ENCODE results near the gene EPC2. TPM values are rescaled to one million over a fixed set of nuclear protein-coding genes. Genes with fewer than 3 reads are reported as not detected.

EPC2 gene, protein sequence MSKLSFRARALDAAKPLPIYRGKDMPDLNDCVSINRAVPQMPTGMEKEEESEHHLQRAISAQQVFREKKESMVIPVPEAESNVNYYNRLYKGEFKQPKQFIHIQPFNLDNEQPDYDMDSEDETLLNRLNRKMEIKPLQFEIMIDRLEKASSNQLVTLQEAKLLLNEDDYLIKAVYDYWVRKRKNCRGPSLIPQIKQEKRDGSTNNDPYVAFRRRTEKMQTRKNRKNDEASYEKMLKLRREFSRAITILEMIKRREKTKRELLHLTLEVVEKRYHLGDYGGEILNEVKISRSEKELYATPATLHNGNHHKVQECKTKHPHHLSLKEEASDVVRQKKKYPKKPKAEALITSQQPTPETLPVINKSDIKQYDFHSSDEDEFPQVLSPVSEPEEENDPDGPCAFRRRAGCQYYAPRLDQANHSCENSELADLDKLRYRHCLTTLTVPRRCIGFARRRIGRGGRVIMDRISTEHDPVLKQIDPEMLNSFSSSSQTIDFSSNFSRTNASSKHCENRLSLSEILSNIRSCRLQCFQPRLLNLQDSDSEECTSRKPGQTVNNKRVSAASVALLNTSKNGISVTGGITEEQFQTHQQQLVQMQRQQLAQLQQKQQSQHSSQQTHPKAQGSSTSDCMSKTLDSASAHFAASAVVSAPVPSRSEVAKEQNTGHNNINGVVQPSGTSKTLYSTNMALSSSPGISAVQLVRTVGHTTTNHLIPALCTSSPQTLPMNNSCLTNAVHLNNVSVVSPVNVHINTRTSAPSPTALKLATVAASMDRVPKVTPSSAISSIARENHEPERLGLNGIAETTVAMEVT
- 36.2 and 36.9 TPM in 2 replicates for total RNA-seq

DNA sequence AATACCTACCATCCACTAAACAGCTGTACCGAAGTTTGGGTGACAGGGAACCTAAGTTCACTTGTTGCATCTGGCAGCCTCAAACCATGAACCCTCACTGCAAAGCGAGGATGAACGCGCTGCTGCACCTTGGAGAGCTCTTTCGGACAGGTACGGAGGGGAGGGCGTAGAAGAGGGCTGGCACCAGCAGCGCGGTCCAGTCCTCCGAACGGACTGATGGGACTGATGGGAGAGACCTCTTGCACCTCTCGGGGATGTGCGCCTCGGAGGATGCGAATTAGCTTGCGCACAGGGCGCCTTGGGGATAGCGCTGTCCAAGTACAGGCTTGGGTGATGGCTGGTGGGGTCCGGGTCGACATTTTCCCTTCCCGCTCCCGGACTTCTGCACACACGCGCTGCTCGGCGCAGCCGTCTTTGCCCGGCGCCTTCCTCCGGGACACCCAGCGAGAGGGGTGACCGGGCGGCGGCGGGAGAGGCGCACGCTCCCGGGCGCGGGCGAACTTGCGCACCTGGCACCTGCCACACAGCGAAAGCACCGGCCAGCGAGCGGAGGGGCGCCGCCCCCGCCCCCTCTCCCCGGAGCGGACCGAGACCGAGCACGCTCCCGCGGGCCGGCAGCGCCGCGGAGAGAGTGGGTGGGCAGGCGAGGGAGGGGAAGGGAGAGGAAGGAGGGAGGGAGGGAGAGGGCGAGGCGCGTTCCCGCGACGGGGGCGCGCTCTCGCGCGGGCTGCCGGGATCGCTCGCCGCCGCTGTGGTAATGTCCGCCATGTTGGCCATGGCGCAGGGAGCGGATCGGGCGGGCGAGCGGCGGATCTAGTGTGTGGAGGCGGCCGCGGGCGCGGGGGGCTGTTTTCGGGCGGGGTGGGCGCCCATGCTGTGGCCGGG, at the start of gene EPC2:
Gene EPC2 (plus strand): TSS at position 754 of the 885 bp plus-strand sequence. CDS start 267 bp downstream, outside the sequence.
- H3K27ac Mint-ChIP-seq: peak within 1 kb of the TSS; percentile 97
- peak within 1 kb of the TSS; percentile 94 for H3K4me3 Mint-ChIP-seq
- H3K27me3 Mint-ChIP-seq (ENCODE audit: insufficient read depth): peaks cover 11% of the 10 kb centered on the region
- peaks cover 28% of the 10 kb centered on the region for H3K4me1 Mint-ChIP-seq (ENCODE audit: low read depth)
- H3K36me3 Mint-ChIP-seq (ENCODE audit: low read depth): peaks cover 10% of the 10 kb centered on the region
- DNase-seq (ENCODE audit: low spot score): peak; percentile 84
- intact Hi-C loops (cut with micrococcal nuclease): loop anchor here (1.0 to 10.0 kb wide), 8 partner anchors 41 to 1349 kb away; no protein-coding TSS in a partner anchor
- no peaks in the 10 kb centered on the region for H3K9me3 Mint-ChIP-seq

DNA sequence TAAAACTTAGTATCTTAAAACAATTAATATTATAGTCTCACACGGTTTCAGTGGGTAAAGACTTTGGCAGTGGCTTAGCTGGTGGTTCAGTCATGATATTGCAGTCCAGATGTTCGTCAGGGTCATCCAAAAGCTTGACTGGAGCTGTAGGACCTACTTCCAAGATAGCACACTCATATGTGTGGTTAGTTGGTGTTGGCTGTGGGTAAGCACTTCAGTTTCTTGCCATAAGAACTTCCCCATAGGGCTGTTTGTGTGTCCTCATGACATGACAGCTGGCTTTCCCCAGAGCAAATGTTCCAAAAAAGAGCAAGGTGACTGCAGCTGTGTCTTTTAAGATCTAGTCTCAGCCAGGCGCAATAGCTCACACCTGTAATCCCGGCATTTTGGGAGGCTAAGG, 48.5 kb upstream of the EPC2 start:
- H3K4me3 Mint-ChIP-seq: no peak overlapping the region

DNA sequence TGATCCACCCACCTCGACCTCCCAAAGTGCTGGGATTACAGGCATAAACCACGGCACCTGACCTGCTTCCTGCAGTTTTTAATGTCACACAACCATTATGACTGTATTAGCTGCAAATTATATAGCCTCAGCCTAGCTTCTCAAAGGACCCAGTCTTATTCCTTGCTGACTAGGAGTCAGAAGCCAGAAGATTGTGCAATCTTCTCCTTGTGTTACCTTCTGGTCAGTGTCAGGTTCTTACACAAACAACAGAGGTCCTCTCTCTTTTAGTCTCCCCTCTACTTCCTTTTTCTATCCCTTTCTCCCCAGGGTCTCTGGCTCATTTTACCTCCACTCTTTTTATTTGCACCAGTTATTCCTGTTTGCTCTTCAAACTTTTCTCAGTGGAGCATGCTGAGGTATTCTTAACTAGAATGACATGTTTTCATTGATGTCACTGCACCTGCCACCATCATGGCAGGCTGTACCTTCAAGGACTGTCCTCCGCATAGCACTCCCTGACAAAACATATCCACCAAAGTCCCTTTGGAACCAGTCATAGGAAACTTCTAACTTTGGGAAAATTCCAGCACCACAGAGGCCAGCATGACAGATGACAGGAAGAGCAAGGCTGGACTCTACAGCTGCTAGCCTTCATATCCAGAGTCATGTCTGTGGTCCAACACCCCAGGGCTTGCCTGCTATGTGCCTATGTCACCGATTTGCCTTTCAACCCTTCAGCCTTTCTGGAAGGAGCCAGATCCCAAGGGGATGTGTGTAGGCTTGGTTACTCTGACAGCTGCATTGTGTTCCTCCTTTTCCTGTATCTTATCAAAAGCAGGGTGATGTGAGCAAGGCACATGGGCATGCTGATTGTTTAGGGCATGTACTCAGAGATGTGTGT, 45.2 kb upstream of the EPC2 start:
- no peak for DNase-seq (ENCODE audit: low spot score)
- H3K27me3 Mint-ChIP-seq (ENCODE audit: insufficient read depth): peaks cover 12% of the 10 kb centered on the region
- peaks cover 4% of the 10 kb centered on the region for H3K36me3 Mint-ChIP-seq (ENCODE audit: low read depth)
- peaks cover 23% of the 10 kb centered on the region for H3K4me1 Mint-ChIP-seq (ENCODE audit: low read depth)
- H3K4me3 Mint-ChIP-seq: no peak overlapping the region
- H3K9me3 Mint-ChIP-seq: peaks cover 27% of the 10 kb centered on the region
- intact Hi-C loops (cut with micrococcal nuclease): no loop called here
- H3K27ac Mint-ChIP-seq: no peak overlapping the region

More for the DNA sequence above, 48.5 kb upstream of the EPC2 start:
- no peak for DNase-seq (ENCODE audit: low spot score)
- intact Hi-C loops (cut with micrococcal nuclease): no loop called here
- no peaks in the 10 kb centered on the region for H3K4me1 Mint-ChIP-seq (ENCODE audit: low read depth)
- H3K36me3 Mint-ChIP-seq (ENCODE audit: low read depth): peaks cover 2% of the 10 kb centered on the region
- H3K9me3 Mint-ChIP-seq: peaks cover 20% of the 10 kb centered on the region
- no peak overlapping the region for H3K27ac Mint-ChIP-seq
- H3K27me3 Mint-ChIP-seq (ENCODE audit: insufficient read depth): peaks cover 12% of the 10 kb centered on the region

DNA sequence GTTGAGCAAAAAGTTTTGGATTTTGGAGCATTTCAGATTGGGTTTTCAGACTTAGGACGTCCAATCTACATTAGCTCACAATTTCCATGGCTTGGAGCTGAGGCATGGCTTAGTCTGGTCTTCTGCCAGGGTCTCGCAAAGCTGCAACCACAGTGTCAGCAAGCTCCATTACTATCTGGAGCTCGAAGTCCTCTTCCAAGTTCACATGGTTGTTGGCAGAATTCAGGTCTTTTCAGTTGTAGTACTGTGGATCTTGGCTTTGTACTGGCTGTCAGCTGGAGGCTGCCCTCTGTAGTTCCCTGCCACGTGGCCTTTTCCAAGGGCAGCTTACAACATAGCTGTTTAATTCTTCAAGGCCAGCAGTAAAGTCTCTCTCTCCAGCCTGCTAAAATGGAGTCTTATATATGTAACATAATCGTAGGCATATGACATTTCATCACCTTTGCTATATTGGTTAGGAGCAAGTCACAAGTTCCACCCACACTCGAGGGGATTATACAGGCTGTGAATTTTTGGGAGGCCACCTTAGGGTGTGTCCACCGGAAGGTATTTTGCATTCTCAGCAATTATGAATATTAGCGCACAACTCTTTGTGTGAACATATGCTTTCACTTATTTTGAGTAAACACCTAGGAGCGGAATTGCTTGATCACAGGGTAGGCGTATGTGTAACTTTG, 41.5 kb upstream of the EPC2 start:
- peak overlapping the region; percentile 56 for H3K4me3 Mint-ChIP-seq

DNA sequence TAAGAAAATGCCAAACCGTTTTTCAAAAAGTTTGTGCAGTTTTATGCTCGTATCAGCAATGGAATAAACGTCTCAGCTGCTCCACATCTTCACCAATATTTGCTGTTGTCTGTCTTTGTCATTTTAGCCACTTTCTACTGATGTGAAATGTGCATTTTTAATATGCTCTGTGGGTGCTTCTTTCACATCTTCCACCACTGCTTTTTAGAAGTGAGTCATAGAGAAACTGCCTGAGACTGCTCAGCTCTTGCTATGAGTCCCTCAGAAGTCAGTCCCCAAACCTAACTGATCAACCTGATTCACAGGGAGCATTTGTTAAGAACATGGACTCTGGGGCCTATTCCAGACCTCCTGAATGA, 41.0 kb upstream of the EPC2 start:
- H3K4me3 Mint-ChIP-seq: no peak overlapping the region
- peaks cover 29% of the 10 kb centered on the region for H3K4me1 Mint-ChIP-seq (ENCODE audit: low read depth)
- intact Hi-C loops (cut with micrococcal nuclease): loop anchor here (1.0 to 2.0 kb wide), 15 partner anchors 11 to 1309 kb away; partner anchors contain the start of genes ACVR2A and ORC4
- H3K9me3 Mint-ChIP-seq: peaks cover 14% of the 10 kb centered on the region
- peak; percentile 40 for DNase-seq (ENCODE audit: low spot score)
- H3K36me3 Mint-ChIP-seq (ENCODE audit: low read depth): peaks cover 4% of the 10 kb centered on the region
- peak overlapping the region; percentile 96 for H3K27ac Mint-ChIP-seq
- peaks cover 13% of the 10 kb centered on the region for H3K27me3 Mint-ChIP-seq (ENCODE audit: insufficient read depth)

More for the DNA sequence above, 41.5 kb upstream of the EPC2 start:
- Mint-ChIP-seq H3K27ac (peak overlapping the region; percentile 96), H3K9me3 (peaks cover 17% of the 10 kb centered on the region), H3K4me1 (ENCODE audit: low read depth) (peaks cover 29% of the 10 kb centered on the region), H3K27me3 (ENCODE audit: insufficient read depth) (peaks cover 13% of the 10 kb centered on the region), H3K36me3 (ENCODE audit: low read depth) (peaks cover 4% of the 10 kb centered on the region)
- no peak for DNase-seq (ENCODE audit: low spot score)
- intact Hi-C loops (cut with micrococcal nuclease): loop anchor here (1.0 to 2.0 kb wide), 15 partner anchors 11 to 1308 kb away; partner anchors contain the start of genes ACVR2A and ORC4

DNA sequence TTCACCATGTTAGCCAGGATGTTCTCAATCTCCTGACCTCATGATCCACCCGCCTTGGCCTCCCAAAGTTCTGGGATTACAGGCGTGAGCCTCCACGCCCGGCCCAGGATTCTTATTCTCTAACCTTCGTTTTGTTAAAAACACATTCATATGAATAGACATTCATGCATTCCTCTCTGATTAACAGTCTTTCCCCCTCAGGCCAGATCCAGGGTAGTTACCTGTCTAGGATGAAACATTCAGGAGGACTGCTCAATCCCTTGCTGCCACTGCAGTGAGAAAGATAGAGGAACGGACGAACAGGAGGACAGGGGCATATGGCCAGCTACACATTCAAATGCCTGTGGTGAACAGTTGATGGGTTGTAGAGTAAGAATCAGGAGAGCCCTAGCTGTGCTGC, 39.6 kb upstream of the EPC2 start:
- DNase-seq (ENCODE audit: low spot score): no peak
- Mint-ChIP-seq H3K27me3 (ENCODE audit: insufficient read depth) (peaks cover 10% of the 10 kb centered on the region), H3K9me3 (peaks cover 14% of the 10 kb centered on the region), H3K27ac (no peak overlapping the region), H3K4me3 (no peak overlapping the region), H3K4me1 (ENCODE audit: low read depth) (peaks cover 29% of the 10 kb centered on the region), H3K36me3 (ENCODE audit: low read depth) (peaks cover 4% of the 10 kb centered on the region)
- intact Hi-C loops (cut with micrococcal nuclease): no loop called here

DNA sequence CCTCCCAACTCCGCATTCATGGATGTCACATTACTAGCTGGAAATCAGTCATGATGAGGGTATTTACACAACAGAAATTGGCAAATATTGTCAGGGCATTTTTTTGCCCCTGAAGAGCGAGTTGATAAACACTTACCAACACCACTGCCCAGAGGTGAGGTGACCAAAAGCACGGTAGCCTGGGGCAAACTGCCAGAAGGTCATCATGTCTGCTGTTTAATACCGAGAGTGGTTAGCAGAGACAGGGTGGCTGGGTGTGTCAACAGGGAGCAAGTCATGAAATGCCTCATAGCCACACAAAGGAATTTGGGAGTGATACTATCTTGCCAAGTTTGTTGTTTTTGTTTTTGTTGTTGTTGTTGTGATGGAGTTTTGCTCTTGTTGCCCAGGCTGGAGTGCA, 37.0 kb upstream of the EPC2 start:
- Mint-ChIP-seq H3K27ac (no peak overlapping the region), H3K4me3 (no peak overlapping the region), H3K4me1 (ENCODE audit: low read depth) (peaks cover 24% of the 10 kb centered on the region), H3K9me3 (peaks cover 7% of the 10 kb centered on the region), H3K36me3 (ENCODE audit: low read depth) (peaks cover 2% of the 10 kb centered on the region), H3K27me3 (ENCODE audit: insufficient read depth) (peaks cover 7% of the 10 kb centered on the region)
- intact Hi-C loops (cut with micrococcal nuclease): no loop called here
- DNase-seq (ENCODE audit: low spot score): no peak

DNA sequence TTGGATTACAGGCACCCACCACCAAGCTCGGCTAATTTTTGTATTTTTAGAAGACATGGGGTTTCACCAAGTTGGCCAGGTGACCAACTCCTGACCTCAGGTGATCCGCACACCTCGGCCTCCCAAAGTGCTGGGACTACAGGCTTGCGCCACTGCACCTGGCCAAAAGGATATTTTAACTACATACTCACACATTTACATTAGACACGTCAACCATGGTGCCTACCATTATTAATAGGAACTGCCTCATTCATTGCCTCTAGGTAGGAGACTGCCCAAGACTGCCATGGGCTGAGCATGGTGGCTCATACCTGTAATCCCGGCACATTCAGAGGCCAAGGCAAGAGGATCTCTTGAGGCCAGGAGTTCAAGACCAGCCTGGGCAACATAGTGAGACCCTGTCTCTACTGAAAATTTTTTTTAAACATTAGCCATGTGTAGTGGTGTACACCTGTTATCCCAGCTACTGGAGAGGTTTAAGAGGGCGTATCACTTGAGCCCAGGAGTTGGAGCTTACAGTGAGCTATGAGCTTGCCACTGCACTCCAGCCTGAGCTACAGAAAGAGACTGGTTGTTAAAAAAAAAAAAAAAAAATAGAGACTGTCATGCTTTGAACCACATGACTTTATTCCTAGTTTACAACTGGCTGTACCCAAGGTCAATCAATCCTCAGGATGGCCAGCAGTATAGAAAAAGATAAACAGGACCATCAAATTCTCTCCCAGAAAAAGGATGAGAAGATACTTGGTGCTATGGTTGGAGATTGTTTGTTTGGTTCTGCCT, 31.1 kb upstream of the EPC2 start:
- H3K4me1 Mint-ChIP-seq (ENCODE audit: low read depth): peaks cover 16% of the 10 kb centered on the region
- intact Hi-C loops (cut with micrococcal nuclease): loop anchor here (1.0 kb wide), 2 partner anchors 10 to 89 kb away; no protein-coding TSS in a partner anchor
- peaks cover 4% of the 10 kb centered on the region for H3K9me3 Mint-ChIP-seq
- H3K27me3 Mint-ChIP-seq (ENCODE audit: insufficient read depth): peaks cover 4% of the 10 kb centered on the region
- H3K4me3 Mint-ChIP-seq: no peak overlapping the region
- no peak for DNase-seq (ENCODE audit: low spot score)
- H3K36me3 Mint-ChIP-seq (ENCODE audit: low read depth): peaks cover 3% of the 10 kb centered on the region
- H3K27ac Mint-ChIP-seq: no peak overlapping the region

DNA sequence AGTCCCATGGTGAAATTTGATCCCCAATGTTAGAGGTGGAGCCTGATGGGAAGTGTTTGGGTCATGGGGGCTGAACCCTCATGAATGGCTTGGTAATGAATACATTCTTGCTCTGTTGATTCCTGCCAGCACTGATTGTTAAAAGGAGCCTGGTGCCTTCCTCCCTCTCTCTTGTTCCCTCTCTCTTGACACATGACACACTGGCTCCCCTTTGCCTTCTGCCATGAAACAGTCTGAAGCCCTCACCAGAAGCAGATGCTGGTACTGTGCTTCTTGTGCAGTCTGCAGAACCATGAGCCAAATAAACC, 30.6 kb upstream of the EPC2 start:
- peak overlapping the region; percentile 47 for H3K27ac Mint-ChIP-seq
- peaks cover 4% of the 10 kb centered on the region for H3K27me3 Mint-ChIP-seq (ENCODE audit: insufficient read depth)
- intact Hi-C loops (cut with micrococcal nuclease): loop anchor here (1.0 kb wide), 2 partner anchors 11 to 90 kb away; no protein-coding TSS in a partner anchor

DNA sequence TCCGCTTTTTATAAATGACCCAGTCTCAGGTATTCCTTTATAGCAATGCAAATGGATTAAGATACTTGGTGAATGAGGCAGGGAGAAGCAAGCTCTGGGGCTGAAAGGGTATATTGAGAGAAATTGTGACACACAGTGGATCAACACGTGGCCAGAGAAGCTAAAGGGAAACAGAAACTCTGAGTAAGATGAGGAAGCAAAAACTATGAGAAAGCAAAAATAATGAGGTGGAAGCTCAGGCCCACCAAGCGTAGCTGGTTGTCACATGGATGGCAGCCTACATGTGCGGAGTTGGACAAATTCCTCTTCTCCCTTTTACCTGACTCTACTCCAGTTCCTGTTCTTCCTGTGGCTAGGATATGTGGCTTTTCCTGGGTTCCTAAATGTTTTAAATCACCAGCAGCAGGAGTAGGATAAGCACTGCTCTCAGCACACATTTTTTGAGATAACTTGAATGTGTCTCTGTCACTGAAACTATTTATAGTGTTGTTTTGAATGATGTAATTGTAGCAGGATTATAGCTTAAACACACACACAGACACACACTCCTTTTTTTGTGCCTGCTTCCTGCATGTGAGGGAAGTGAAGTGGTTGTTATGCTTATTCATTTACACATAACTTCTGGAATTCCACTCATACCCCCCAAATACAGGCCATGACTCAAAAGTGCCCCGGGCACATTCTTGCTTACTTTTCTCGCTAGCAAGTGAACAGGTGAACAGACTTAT, 30.1 kb upstream of the EPC2 start:
- Mint-ChIP-seq H3K27me3 (ENCODE audit: insufficient read depth) (peaks cover 4% of the 10 kb centered on the region), H3K9me3 (peaks cover 4% of the 10 kb centered on the region), H3K36me3 (ENCODE audit: low read depth) (peaks cover 3% of the 10 kb centered on the region), H3K4me1 (ENCODE audit: low read depth) (peaks cover 16% of the 10 kb centered on the region), H3K4me3 (peak overlapping the region; percentile 41), H3K27ac (peak overlapping the region; percentile 47)
- intact Hi-C loops (cut with micrococcal nuclease): loop anchor here (1.0 kb wide), 2 partner anchors 11 to 90 kb away; no protein-coding TSS in a partner anchor
- no peak for DNase-seq (ENCODE audit: low spot score)

More for the DNA sequence above, 30.6 kb upstream of the EPC2 start:
- Mint-ChIP-seq H3K9me3 (peaks cover 4% of the 10 kb centered on the region), H3K4me3 (peak overlapping the region; percentile 41), H3K36me3 (ENCODE audit: low read depth) (peaks cover 3% of the 10 kb centered on the region), H3K4me1 (ENCODE audit: low read depth) (peaks cover 16% of the 10 kb centered on the region)
- DNase-seq (ENCODE audit: low spot score): no peak

All from activated T-helper 1 cell treated with anti-CD3 and anti-CD28 coated beads, Interleukin-12 subunit alpha, Interleukin-12 subunit beta, Interleukin-2, Interleukin-4 antibody, amounts not matched to agents 30 ng/mL and 10 ng/mL and 1 ng/mL, durations not matched to agents 14 hours and 24 hours and 36 hours (primary cell).